ENCODE results near the gene ARID5B.
A peak's percentile ranks its signal among the peaks of the same experiment; 100 is the strongest.

The ARID5B gene

DNA sequence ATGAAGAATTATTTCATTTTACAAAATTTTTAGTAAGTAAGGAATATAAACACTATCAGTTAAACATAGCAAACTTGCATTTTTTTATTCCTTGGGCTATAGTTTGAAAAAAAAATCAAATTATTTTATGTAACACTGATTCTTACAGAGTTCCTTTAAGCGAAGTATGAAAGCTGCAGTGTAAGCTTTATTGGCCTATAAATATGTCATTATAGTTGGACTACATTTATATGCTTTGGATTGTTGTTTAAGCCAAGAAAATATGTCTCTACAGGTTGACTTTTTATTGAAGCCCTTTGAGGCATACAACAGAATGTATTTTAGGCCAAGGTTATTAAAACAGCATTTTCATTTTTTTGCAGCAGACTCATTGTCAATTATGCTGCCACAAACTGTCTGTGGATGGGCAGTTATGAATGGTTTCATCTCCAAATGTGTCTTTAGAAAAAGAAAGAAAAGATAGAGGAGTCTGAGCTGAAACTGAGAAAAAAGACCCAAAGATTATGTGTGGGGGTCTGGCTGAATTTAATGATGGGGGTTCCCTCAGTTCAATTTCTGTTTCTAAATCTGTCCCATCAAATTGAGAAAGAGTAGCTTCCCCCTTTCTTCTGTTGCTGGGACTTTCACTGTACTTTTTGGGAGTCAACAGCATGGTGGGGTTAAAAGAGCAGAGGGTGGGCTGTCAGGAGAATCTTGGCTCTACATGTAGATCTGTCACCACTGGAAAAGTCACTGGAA, 43.1 kb downstream of the ARID5B start:
- Histone ChIP-seq H3K27me3 (ENCODE audit: low read depth) (no peaks in the 10 kb centered on the region), H3K4me1 (peaks cover 38% of the 10 kb centered on the region), H3K4me3 (no peak overlapping the region), H3K36me3 (replicated peaks) (peaks cover 23% of the 10 kb centered on the region), H3K9me3 (no peaks in the 10 kb centered on the region)
- in situ Hi-C loops (cut with MboI; ENCODE audit: low sequenced_read_pairs): no loop called here
- peak in 1 of 2 experiments; percentile 65 for DNase-seq (ENCODE audit: low spot score in 2 of 2)

DNA sequence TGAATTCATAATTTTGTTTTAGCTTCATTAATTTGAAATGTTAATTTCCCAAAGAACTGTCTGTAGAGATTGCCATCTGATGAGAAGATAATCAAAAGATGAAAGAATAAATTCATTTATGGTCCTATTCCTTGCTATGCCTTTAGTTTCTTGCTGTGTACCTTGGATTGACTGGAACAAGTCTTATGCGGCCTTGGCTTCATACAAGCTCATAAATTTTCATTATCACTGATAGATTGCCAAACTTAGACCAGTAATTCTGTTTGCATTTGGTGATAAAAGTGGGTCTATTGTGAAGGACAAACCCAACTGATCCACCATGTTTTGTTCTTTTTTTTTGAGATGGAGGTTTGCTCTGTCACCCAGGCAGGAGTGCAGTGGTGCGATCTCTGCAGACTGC, 48.2 kb downstream of the ARID5B start:
- no peaks in the 10 kb centered on the region for H3K9me3 ChIP-seq
- no peak for DNase-seq (ENCODE audit: low spot score in 2 of 2)
- in situ Hi-C loops (cut with MboI; ENCODE audit: low sequenced_read_pairs): no loop called here
- H3K4me3 ChIP-seq: no peak overlapping the region
- no peaks in the 10 kb centered on the region for H3K27me3 ChIP-seq (ENCODE audit: low read depth)
- peaks cover 9% of the 10 kb centered on the region for H3K4me1 ChIP-seq
- peaks cover 31% of the 10 kb centered on the region for H3K36me3 ChIP-seq (replicated peaks)

DNA sequence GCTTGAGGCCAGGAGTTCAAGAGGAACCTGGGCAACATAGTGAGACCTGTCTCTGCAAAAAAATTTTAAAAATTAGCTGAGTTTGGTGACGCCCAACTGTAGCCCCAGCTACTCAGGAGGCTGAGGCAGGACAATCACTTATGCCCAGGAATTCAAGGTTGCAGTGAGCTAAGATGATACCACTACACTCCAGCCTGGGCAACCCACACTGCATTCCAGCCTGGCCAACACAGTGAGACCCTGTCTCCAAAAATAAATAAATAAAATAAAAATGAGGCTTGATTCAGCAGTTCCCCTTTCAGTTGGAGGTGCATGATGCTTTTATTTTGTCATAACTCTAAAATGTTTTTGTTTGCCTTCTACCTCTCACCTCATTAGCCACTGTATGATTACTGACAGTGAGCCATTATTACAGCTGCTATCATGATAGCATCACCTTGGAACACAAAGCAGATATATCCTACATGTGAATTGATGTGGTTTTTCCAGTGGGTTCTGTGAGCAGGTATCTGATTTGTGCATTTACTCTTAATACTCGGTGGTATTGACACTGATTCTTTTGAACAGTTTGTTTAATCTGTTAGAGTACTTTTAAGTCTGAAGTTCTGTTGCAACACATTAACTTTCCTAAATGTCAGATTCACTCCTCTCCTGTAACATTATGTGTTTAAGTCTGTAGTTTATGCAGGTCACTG, 49.1 kb downstream of the ARID5B start:
- in situ Hi-C loops (cut with MboI; ENCODE audit: low sequenced_read_pairs): no loop called here
- Histone ChIP-seq H3K4me1 (peaks cover under 1% of the 10 kb centered on the region; the same call in 1 of the 2 replicates), H3K27me3 (ENCODE audit: low read depth) (no peaks in the 10 kb centered on the region), H3K36me3 (replicated peaks) (peaks cover 28% of the 10 kb centered on the region), H3K4me3 (no peak overlapping the region), H3K9me3 (no peaks in the 10 kb centered on the region)
- no peak for DNase-seq (ENCODE audit: low spot score in 2 of 2)

DNA sequence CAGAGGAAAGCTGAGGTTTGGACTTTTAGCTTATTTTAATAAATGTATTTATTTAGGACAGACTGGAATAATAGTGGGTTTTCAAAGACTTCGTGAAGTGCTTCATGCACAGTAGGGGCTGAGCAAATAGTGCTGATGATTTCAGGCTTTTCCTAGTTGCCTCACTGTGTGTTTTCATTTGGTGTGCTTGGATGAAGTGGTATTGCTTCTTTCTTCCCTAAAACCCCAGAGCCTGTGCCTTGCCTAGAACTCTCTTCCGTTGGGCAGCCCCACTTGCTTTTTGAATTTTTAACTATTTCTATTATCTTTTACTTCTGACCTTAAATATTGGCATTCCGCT, 49.6 kb downstream of the ARID5B start:
- H3K4me1 ChIP-seq: no peaks in the 10 kb centered on the region; the same call in 1 of the 2 replicates
- DNase-seq (ENCODE audit: low spot score in 2 of 2): no peak
- no peaks in the 10 kb centered on the region for H3K9me3 ChIP-seq
- in situ Hi-C loops (cut with MboI; ENCODE audit: low sequenced_read_pairs): no loop called here
- H3K36me3 ChIP-seq (replicated peaks): peaks cover 26% of the 10 kb centered on the region
- no peak overlapping the region for H3K4me3 ChIP-seq
- no peaks in the 10 kb centered on the region for H3K27me3 ChIP-seq (ENCODE audit: low read depth)

DNA sequence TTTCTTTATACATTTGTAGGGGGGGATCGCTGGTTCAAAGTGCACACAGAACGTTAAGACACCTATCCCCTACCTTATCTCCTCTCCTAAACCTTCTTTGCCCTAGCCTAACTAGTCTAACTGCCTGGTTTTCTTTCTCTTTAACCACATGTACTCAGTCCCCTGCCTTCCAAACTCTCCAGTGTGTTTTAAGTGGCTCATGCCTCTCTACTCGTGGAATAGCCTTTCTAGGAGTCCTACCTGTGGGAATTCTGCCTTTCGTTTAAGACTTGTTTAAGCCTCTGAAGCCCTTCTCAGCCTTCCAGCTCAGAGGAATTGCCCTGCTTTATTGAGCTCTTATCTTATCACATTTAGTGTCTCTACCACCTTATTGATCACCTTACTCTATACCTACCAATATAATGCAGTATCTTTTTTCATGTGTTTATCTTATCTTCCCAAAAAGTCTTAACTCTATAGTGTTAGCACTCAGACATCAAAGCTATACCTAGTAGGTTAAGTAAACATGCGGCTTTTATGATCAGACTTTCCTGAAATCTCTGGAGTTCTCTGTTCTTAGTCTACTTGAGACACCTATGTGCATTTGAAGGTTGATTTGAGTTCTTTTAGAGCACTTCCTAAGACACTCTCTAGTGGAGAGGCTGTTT, 50.7 kb downstream of the ARID5B start:
- no peak overlapping the region for H3K4me3 ChIP-seq
- in situ Hi-C loops (cut with MboI; ENCODE audit: low sequenced_read_pairs): no loop called here
- peaks cover 24% of the 10 kb centered on the region for H3K36me3 ChIP-seq (replicated peaks)
- H3K27me3 ChIP-seq (ENCODE audit: low read depth): no peaks in the 10 kb centered on the region
- DNase-seq (ENCODE audit: low spot score in 2 of 2): no peak
- no peaks in the 10 kb centered on the region for H3K9me3 ChIP-seq
- no peaks in the 10 kb centered on the region; the same call in 1 of the 2 replicates for H3K4me1 ChIP-seq

DNA sequence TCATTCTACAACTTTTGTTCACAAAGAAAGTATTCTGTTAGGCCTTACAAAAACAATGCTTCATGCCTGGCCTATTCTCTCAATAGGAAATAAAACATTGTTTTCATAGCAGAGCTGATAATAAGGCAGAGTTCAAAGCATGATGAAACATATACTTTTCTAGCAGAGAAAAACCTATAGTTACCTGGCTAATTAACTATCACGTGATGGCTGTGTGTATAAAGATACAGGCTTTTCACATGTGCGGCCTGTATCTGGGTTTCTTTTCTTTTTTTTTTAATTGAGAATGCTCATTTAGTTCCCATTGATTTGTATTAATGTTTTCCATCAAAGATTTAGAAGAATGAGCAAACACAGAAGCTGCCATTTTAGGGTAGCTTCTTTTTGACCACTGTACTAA, 51.7 kb downstream of the ARID5B start:
- peaks cover 24% of the 10 kb centered on the region for H3K36me3 ChIP-seq (replicated peaks)
- in situ Hi-C loops (cut with MboI; ENCODE audit: low sequenced_read_pairs): no loop called here
- H3K4me3 ChIP-seq: no peak overlapping the region
- DNase-seq (ENCODE audit: low spot score in 2 of 2): no peak
- no peaks in the 10 kb centered on the region for H3K27me3 ChIP-seq (ENCODE audit: low read depth)
- H3K9me3 ChIP-seq: no peaks in the 10 kb centered on the region
- H3K4me1 ChIP-seq: no peaks in the 10 kb centered on the region; the same call in 1 of the 2 replicates

DNA sequence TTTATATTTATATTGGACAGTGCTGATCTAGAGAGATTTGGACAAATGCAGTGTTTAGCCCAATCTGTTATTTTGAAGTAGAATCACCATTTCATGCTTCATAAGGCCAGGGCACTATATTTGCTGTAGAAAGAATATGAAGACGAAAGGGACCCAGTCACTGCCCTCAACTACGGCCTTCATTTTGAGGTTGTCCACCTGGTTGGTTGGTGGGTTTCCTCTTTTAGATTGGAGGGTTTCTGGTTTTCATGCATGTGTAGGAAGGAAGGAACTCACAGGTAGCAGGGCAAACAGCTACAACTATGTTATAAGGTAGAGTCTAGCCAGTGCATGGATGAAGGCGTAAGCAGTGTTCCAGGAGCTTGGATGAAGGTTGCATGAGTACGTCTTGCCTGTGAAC, 56.3 kb downstream of the ARID5B start:
- no peaks in the 10 kb centered on the region for H3K27me3 ChIP-seq (ENCODE audit: low read depth)
- peaks cover 23% of the 10 kb centered on the region for H3K36me3 ChIP-seq (replicated peaks)
- H3K9me3 ChIP-seq: no peaks in the 10 kb centered on the region
- H3K4me1 ChIP-seq: no peaks in the 10 kb centered on the region
- no peak for DNase-seq (ENCODE audit: low spot score in 2 of 2)
- no peak overlapping the region for H3K4me3 ChIP-seq
- in situ Hi-C loops (cut with MboI; ENCODE audit: low sequenced_read_pairs): no loop called here

DNA sequence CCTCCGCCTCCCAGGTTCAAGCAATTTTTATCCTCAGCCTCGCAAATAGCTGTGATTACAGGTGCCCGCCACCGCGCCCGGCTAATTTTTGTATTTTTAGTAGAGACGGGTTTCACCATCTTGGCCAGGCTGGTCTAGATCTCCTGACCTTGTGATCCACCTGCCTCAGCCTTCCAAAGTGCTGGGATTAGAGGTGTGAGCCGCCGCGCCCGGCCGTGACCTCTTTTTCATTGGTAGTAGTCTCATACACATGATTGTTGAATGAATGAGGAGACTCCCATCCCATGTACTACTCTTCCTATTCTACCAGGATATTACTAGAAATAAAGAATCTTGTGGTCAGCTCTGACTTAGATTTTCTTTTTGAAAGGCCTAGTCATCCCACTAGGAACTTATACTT, 56.8 kb downstream of the ARID5B start:
- no peak for DNase-seq (ENCODE audit: low spot score in 2 of 2)
- Histone ChIP-seq H3K36me3 (replicated peaks) (peaks cover 20% of the 10 kb centered on the region), H3K27me3 (ENCODE audit: low read depth) (no peaks in the 10 kb centered on the region), H3K4me3 (no peak overlapping the region), H3K9me3 (no peaks in the 10 kb centered on the region), H3K4me1 (no peaks in the 10 kb centered on the region)
- in situ Hi-C loops (cut with MboI; ENCODE audit: low sequenced_read_pairs): no loop called here

DNA sequence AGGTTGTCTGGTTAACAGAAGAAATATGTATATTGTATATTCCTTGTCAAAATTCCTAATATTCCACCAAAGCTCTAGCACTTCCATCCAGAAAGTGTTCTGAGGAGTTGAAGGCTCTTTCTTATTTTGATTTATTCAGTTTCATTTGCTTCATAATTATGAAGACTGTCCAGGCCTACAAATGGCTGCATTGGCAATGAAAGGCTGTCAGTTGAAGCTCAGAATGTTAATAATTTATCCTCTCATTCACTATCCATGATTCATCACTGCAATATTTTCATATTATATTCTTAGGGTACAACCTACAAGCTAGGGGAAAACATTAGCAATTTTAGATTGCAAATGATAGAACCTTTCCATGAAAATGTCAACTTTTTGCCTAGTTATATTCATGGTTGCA, 57.3 kb downstream of the ARID5B start:
- Histone ChIP-seq H3K36me3 (replicated peaks) (peaks cover 15% of the 10 kb centered on the region), H3K27me3 (ENCODE audit: low read depth) (no peaks in the 10 kb centered on the region), H3K4me3 (no peak overlapping the region), H3K4me1 (peaks cover under 1% of the 10 kb centered on the region), H3K9me3 (no peaks in the 10 kb centered on the region)
- in situ Hi-C loops (cut with MboI; ENCODE audit: low sequenced_read_pairs): no loop called here
- no peak for DNase-seq (ENCODE audit: low spot score in 2 of 2)

DNA sequence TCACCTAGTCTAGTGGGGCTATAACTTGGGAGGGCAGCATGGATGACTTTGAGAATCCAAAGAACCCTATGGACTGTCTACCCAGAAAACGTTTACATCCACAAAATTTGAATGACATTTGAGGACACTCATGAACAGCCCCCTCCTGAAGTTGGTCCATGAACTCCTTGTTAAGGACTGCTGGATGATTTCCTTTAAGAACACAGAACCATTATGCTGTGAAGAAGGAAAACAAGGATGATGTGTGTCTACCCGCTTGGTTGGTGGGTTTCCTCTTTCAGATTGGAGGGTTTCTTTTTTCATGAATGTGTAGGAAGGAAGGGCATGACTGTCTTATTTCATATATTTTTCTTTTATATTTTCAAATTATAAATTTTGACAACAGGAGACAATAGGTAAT, 58.3 kb downstream of the ARID5B start:
- Histone ChIP-seq H3K27me3 (ENCODE audit: low read depth) (no peaks in the 10 kb centered on the region), H3K36me3 (replicated peaks) (peaks cover 14% of the 10 kb centered on the region), H3K4me1 (peaks cover 11% of the 10 kb centered on the region), H3K4me3 (no peak overlapping the region), H3K9me3 (no peaks in the 10 kb centered on the region)
- in situ Hi-C loops (cut with MboI; ENCODE audit: low sequenced_read_pairs): no loop called here
- no peak for DNase-seq (ENCODE audit: low spot score in 2 of 2)

DNA sequence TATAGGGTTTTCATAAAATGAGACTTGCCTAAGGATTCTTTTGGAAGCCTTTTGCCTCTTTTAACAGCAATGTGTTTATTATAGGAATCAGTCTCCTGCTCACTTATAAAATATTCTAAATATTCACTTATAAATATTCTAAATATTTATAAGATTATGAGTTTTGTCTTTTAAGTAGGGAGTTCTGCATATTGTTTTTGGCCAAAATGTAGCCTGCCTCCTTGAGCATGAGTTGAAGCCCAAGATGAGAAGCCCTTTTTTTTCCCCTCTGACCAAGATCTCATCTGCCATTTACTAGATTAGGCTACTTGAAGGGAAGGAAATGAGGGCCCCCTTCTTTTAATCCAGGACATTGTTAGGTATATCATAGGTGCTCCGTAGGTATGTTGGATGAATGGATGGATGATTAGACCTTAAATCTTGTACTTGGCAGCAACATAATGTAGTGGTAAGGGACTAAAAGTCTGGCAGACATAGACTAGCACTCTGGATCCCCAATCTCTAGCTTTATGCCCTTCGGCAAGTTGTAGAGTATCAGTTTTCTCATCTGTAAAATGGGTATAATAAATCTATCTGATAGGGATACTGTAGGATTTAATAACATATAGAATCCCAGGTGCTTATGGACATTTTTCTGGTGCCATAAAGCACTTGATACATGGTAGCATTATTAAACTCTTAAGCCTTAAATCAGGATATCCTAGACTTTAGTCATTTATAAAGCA, 59.1 kb downstream of the ARID5B start:
- Histone ChIP-seq H3K36me3 (replicated peaks) (peaks cover 14% of the 10 kb centered on the region), H3K27me3 (ENCODE audit: low read depth) (no peaks in the 10 kb centered on the region), H3K9me3 (no peaks in the 10 kb centered on the region), H3K4me3 (no peak overlapping the region), H3K4me1 (peaks cover 18% of the 10 kb centered on the region)
- in situ Hi-C loops (cut with MboI; ENCODE audit: low sequenced_read_pairs): no loop called here
- no peak for DNase-seq (ENCODE audit: low spot score in 2 of 2)

DNA sequence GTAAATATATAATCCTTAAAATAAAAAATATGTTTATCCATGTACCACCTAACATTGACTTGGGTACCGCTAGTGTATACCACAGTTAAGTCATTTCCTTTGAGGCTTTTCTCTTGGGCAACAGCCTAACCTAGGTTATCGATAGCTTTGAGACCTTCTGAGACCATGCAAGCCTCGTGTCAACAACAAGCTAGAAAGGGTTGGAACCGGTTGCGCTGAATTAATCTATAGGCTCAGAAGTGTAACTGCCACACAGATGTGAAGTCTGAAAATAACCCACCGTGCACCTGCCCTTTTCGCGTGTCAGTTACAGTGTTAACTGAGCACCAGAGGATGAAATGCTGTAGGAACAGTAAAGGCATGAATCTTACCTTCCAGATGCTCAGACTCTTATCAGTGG, 59.8 kb downstream of the ARID5B start:
- H3K4me3 ChIP-seq: no peak overlapping the region
- in situ Hi-C loops (cut with MboI; ENCODE audit: low sequenced_read_pairs): no loop called here
- no peak for DNase-seq (ENCODE audit: low spot score in 2 of 2)
- H3K36me3 ChIP-seq (replicated peaks): peaks cover 14% of the 10 kb centered on the region
- no peaks in the 10 kb centered on the region for H3K27me3 ChIP-seq (ENCODE audit: low read depth)
- H3K9me3 ChIP-seq: no peaks in the 10 kb centered on the region
- H3K4me1 ChIP-seq: peaks cover 25% of the 10 kb centered on the region

DNA sequence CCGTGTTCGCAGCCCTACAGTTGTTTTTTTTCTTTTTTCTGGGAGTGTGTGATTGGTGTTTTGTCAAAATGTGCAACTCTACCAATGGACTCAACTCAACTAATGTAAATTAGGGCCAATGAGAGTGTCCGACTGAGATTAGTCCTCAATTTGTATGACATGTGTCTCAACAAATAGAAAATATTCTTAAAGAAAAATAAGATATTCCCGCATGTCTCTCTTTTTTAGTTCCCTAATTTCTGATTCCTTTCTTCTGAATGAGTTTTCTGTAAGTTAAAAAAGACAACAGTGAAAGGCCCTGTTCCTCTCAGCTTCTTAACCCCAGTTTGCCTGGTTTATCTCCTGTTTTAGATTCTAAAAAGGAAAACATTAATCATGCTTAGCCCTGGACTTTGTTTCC, 61.5 kb downstream of the ARID5B start:
- H3K36me3 ChIP-seq (replicated peaks): peaks cover 14% of the 10 kb centered on the region
- H3K4me1 ChIP-seq: peaks cover 42% of the 10 kb centered on the region
- H3K9me3 ChIP-seq: no peaks in the 10 kb centered on the region
- DNase-seq (ENCODE audit: low spot score in 2 of 2): no peak
- H3K27me3 ChIP-seq (ENCODE audit: low read depth): no peaks in the 10 kb centered on the region
- H3K4me3 ChIP-seq: no peak overlapping the region
- in situ Hi-C loops (cut with MboI; ENCODE audit: low sequenced_read_pairs): no loop called here

DNA sequence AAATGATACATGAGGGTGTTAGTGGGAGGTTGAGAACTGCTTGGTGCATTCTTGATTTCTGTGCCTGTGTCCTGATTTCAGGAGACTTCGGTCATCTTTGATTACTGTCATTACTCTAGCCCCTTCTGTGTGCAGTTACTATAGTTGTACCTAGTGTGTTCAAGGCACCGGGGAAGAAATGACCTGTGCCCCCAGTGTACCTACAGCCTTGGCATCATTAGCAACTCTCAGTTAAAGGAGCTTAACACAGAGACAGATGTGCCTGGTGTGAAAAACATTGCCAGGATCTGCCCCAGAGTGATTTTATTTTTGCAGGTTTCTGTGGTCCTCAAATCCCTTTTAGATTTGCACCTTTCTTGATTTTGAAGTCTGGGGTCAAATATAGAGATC, 62.2 kb downstream of the ARID5B start:
- Histone ChIP-seq H3K9me3 (no peaks in the 10 kb centered on the region), H3K4me3 (no peak overlapping the region)
- in situ Hi-C loops (cut with MboI; ENCODE audit: low sequenced_read_pairs): no loop called here

More for the DNA sequence above, 62.2 kb downstream of the ARID5B start:
- no peak for DNase-seq (ENCODE audit: low spot score in 2 of 2)
- H3K36me3 ChIP-seq (replicated peaks): peaks cover 14% of the 10 kb centered on the region
- peaks cover 49% of the 10 kb centered on the region for H3K4me1 ChIP-seq
- no peaks in the 10 kb centered on the region for H3K27me3 ChIP-seq (ENCODE audit: low read depth)
